Measurements from ENCODE around the gene BTRC.

GRCh38 chr10:101569622-101570427 is 215.9 kb downstream of the BTRC start:
- no peak for TF ChIP-seq POLR2AphosphoS5 (IDR thresholded peaks at IDR 0.05; ENCODE audit: low read depth)
- TF ChIP-seq CTCF (IDR thresholded peaks at IDR 0.05; ENCODE audit: insufficient read depth, low read length): no peak
- TF ChIP-seq GABPA (IDR thresholded peaks at IDR 0.05; ENCODE audit: low read depth): no peak
- TF ChIP-seq REST (IDR thresholded peaks at IDR 0.05; ENCODE audit: insufficient replicate concordance, low read depth): no peak
- TF ChIP-seq SPI1 (IDR thresholded peaks at IDR 0.05; ENCODE audit: borderline replicate concordance, low read depth): no peak

Measured in HL-60 (cell line).